Ectodermal cell (in vitro differentiated cells): ENCODE data around the gene TAB2.
A peak's percentile ranks its signal among the peaks of the same experiment; 100 is the strongest.
"Not testable (repeated sequence)": the region's sequence is repeated elsewhere in the genome, so short reads cannot be mapped to it uniquely, and the experiment has no call there.

Experiments
- H3K27ac ChIP-seq: 2 replicates; pipeline ENCODE4 v1.7.0; 2013; ENCODE audit warnings: mild to moderate bottlenecking, low read depth, low read length; ENCODE audit not compliant: insufficient read depth, poor library complexity, severe bottlenecking
- H3K27me3 ChIP-seq: 2 replicates; pipeline ENCODE4 v1.7.0; 2013; ENCODE audit warnings: mild to moderate bottlenecking, low read length; ENCODE audit not compliant: insufficient read depth, control insufficient read depth, poor library complexity, severe bottlenecking
- H3K36me3 ChIP-seq: one replicate; pipeline ENCODE4 v1.7.0; 2013; ENCODE audit warnings: low read length; ENCODE audit not compliant: control insufficient read depth, insufficient read depth
- H3K4me1 ChIP-seq: one replicate; pipeline ENCODE4 v1.7.0; 2013; ENCODE audit warnings: low read length; ENCODE audit not compliant: control insufficient read depth, insufficient read depth
- H3K4me3 ChIP-seq: 2 replicates; pipeline ENCODE4 v1.7.0; 2013; ENCODE audit warnings: low read depth, low read length, control low read depth; ENCODE audit not compliant: insufficient read depth
- H3K9me3 ChIP-seq: 2 replicates; pipeline ENCODE4 v1.7.0; 2013; ENCODE audit warnings: mild to moderate bottlenecking, low read length, moderate library complexity; ENCODE audit not compliant: control insufficient read depth
- WGBS, 2 experiments: methylation state at CpG; one replicate each; pipeline ENCODE4 v1.1.7; 2013; ENCODE audit warnings: missing lambda C conversion rate in 2 of 2; 5-methylcytosine and 5-hydroxymethylcytosine counted together

TAB2 gene

DNA sequence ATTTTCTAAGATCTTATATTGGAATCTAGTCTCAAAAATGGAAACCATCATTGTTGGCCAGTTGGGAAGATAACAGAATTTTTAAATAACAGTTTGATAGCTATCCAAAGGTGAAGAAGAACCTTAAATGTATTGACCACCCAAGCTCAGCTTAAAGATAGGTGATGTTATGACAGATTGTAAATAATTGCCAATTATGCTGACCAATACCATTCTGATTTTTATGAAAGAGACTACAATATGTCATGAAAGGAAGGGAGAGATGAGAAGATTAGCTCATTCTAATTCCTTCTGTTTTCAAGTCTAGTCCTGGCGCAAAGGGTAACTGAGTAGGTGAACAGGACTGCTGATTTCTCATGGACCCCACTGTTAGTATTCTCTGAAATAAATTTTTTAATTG, 5.7 kb upstream of the TAB2 start:
- no peaks in the 10 kb centered on the region for H3K36me3 ChIP-seq
- no peaks in the 10 kb centered on the region for H3K27me3 ChIP-seq
- H3K27ac ChIP-seq = no peak overlapping the region
- H3K4me1 ChIP-seq = peaks cover 3% of the 10 kb centered on the region
- H3K4me3 ChIP-seq = no peak overlapping the region
- no peaks in the 10 kb centered on the region for H3K9me3 ChIP-seq
- 100% methylated on average over 1 of the region's 1 CpG for WGBS, 2 experiments

DNA sequence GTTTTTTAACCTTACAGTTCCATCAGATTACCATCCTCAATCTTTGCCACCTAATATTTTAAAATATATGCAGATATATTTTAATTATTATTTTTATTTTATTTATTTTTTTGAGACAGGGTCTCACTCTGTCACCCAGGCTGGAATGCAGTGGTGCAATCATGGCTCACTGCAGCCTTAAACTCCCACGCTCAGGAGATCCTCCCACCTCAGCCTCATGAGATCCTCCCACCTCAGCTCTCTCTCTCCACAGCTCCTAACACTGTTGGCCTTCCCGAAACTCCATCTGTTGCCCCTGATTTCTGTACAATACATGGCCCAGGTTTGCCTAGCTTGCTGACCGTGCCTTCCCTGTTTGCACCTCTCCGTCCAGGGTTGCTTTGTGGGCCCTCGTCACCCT, 4.4 kb upstream of the TAB2 start:
- H3K27me3 ChIP-seq = no peaks in the 10 kb centered on the region
- no peaks in the 10 kb centered on the region for H3K36me3 ChIP-seq
- no peak overlapping the region for H3K27ac ChIP-seq
- no peaks in the 10 kb centered on the region for H3K9me3 ChIP-seq
- peaks cover 3% of the 10 kb centered on the region for H3K4me1 ChIP-seq
- no peak overlapping the region for H3K4me3 ChIP-seq
- 91 to 92% methylated on average over 5 of the region's 5 CpGs for WGBS, 2 experiments

DNA sequence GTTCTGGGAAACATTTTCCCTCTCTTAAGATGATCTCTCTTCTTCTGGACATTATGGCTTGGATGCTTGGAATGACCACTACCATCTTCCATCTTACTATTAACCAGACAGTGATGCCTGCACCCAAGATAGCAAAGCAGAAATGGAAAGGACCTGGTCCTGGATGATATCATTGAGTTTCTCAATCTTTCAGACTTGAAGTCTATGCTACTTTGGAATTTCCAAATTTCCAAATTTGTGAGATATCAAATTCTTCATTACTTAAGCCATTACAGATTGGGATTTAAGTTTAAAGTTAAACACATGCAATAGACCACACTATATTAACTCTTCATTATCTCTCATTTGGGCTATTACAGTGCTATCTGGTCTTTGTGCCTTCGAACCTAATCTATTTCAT, 3.7 kb upstream of the TAB2 start:
- Histone ChIP-seq H3K27ac (no peak overlapping the region), H3K27me3 (no peaks in the 10 kb centered on the region), H3K36me3 (no peaks in the 10 kb centered on the region), H3K9me3 (no peaks in the 10 kb centered on the region), H3K4me1 (peaks cover 3% of the 10 kb centered on the region), H3K4me3 (no peak overlapping the region)
- WGBS, 2 experiments = 96 to 100% methylated on average over 1 of the region's 1 CpG

DNA sequence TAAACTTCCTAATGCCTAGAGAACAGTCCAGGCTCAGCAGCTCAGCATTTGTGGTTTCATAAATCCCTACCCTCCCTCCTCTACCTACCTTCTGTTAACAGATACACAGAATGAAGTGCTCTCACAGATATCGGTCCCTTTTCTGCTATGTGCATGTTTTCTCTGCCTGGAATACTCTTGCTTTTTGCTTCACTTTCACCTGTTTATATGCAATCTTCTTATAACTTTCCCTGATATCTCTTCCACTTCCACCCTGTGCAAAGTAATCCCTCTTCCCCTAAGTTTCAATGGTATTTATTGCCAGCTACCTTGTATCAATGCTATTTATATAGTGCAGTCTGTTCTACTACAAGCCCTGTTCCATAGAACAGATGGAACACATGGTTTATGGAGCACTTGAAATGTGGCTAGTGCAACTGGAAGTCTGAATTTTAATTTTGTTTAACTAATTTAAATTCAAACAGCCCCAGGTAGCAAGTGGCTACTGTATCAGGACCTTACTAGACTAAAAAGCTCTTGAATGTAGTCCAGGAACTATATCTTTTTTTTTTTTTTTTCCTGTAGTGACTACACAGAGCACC, 3.1 kb upstream of the TAB2 start:
- Histone ChIP-seq H3K27ac (no peak overlapping the region), H3K4me3 (no peak overlapping the region), H3K9me3 (no peaks in the 10 kb centered on the region), H3K27me3 (no peaks in the 10 kb centered on the region), H3K4me1 (peaks cover 3% of the 10 kb centered on the region), H3K36me3 (no peaks in the 10 kb centered on the region)
- 89 to 94% methylated on average over 1 of the region's 1 CpG for WGBS, 2 experiments

DNA sequence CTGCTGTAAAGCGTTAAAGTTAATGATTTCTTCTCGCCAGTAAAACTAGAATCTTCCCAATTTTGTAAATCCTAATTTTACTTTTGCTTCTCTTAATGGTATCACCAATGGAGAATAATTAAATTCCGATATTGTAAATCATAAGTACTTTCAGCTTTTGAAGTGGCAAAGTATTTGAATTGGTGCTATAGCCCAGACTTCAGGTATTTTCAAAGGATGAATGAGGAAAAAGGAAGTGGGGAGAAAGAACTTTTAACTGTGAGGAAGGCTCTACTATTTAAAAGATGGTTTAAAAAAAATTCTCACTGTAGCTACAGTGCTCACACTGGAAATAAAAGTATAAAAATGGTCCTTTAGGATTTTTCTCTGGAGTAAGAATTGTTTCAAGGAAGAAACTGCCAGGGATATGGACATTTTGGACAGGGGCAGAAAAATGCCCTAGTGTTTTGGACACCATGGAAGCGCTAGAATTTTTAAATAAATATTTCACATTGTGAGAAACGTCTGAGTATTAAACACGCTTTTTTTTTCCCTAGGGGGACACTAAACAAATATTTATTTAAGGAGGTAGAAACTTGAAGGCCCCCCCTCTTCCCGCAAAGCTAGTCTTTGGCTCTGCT, 1.3 kb upstream of the TAB2 start:
- peaks cover 3% of the 10 kb centered on the region for H3K4me1 ChIP-seq

DNA sequence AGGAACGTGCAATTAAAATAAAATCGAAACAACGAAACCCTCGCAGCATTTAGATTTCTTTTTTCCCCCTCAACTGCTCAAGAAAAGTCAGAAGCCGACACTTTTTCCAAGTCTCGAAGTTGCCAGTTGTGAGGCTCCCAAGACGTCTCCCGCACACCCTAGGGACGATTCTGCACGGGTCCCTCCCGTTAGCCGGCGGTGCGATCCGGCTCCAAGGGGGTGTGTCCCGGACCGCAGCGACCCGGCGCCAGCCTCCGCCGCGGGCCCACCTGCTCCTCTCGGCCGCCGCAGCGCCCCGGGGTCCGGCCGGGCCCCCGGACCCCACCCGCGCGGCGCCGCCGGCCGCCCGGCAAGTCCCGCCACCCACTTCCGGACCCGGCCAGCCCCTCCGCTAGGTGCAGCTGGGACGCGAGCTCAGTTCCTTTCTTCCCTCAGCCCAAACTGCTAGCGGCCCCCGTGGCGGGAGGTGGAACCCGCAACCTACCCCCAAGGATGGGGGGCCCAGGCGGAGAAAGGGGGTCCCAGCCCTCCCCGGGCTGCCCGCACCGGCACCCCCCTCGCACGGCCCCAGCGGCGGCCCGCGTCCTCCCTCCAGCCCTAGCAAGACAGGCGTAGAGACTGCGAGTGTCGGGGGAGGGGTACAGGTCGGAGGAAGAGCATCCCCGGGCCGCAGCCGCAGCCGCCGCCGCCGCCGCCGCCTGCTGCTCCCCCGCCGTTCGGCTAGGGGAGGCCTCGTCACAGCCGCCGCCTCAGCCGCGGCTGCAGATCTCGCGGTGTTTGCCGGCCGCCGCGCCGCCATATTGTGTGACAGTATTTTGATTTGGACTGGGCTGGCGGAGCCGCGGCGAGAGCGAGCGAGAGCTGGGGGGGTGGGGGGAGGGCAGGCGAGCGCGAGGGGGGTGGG, 520 bp upstream of the TAB2 start:
- Histone ChIP-seq H3K4me1 (peaks cover 3% of the 10 kb centered on the region), H3K4me3 (peak overlapping the region; percentile 87), H3K27me3 (no peaks in the 10 kb centered on the region), H3K36me3 (no peaks in the 10 kb centered on the region), H3K9me3 (no peaks in the 10 kb centered on the region), H3K27ac (peak overlapping the region; percentile 96)
- 0 to 1% methylated on average over 82 to 90 of the region's 96 CpGs for WGBS, 2 experiments

More for the DNA sequence above, 1.3 kb upstream of the TAB2 start:
- Histone ChIP-seq H3K9me3 (no peaks in the 10 kb centered on the region), H3K27ac (peak overlapping the region; percentile 52), H3K27me3 (no peaks in the 10 kb centered on the region), H3K36me3 (no peaks in the 10 kb centered on the region), H3K4me3 (peak overlapping the region; percentile 87)
- WGBS, 2 experiments = 33 to 47% methylated on average over 3 to 7 of the region's 7 CpGs

- WGBS, 2 experiments = 12 to 16% methylated on average over 14 of the region's 14 CpGs
- Histone ChIP-seq H3K27me3 (no peaks in the 10 kb centered on the region), H3K9me3 (no peaks in the 10 kb centered on the region), H3K4me1 (peaks cover 5% of the 10 kb centered on the region), H3K27ac (no peak overlapping the region), H3K36me3 (no peaks in the 10 kb centered on the region), H3K4me3 (peak overlapping the region; percentile 87)
These were observed 1.2 kb downstream of the TAB2 start for GRCh38 chr6:149318581-149319286.

- no peak overlapping the region for H3K27ac ChIP-seq
These were observed 1.9 kb downstream of the TAB2 start for GRCh38 chr6:149319422-149319821.

DNA sequence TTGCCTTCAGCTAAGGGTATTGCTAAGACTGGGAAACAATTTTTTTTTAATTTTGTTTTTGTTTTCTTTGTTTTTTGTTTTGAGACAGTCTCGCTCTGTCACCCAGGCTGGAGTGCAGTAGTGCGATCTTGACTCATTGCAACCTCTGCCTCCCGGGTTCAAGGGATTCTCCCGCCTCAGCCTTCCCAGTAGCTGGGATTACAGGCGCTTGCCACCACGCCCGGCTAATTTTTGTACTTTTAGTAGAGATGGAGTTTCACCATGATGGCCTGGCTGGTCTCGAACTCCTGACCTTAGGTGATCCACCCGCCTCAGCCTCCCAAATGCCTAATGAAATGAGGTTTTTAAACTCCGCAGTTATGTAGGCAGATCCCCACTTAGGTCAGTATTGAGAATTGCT, 2.5 kb downstream of the TAB2 start:
- H3K27me3 ChIP-seq, H3K36me3 ChIP-seq, H3K4me1 ChIP-seq, H3K9me3 ChIP-seq, H3K4me3 ChIP-seq, H3K27ac ChIP-seq: not testable (repeated sequence)
- WGBS, 2 experiments = 84 to 87% methylated on average over 9 to 10 of the region's 10 CpGs

More at GRCh38 chr6:149319422-149319821, 1.9 kb downstream of the TAB2 start:
- no peaks in the 10 kb centered on the region for H3K36me3 ChIP-seq
- H3K27me3 ChIP-seq = no peaks in the 10 kb centered on the region
- WGBS, 2 experiments = 86 to 89% methylated on average over 2 to 3 of the region's 3 CpGs
- H3K4me1 ChIP-seq = peaks cover 9% of the 10 kb centered on the region
- H3K9me3 ChIP-seq = no peaks in the 10 kb centered on the region
- peak overlapping the region; percentile 87 for H3K4me3 ChIP-seq

- H3K4me3 ChIP-seq = no peak overlapping the region
- no peaks in the 10 kb centered on the region for H3K27me3 ChIP-seq
- H3K36me3 ChIP-seq = no peaks in the 10 kb centered on the region
- H3K27ac ChIP-seq = no peak overlapping the region
- H3K9me3 ChIP-seq = no peaks in the 10 kb centered on the region
- H3K4me1 ChIP-seq = peaks cover 9% of the 10 kb centered on the region
These were observed 3.3 kb downstream of the TAB2 start for GRCh38 chr6:149320796-149321195.
